Measurements from ENCODE around the gene NBEA. TPM values are rescaled to one million over a fixed set of nuclear protein-coding genes. Genes with fewer than 3 reads are reported as not detected.
"Not testable (repeated sequence)": the region's sequence is repeated elsewhere in the genome, so short reads cannot be mapped to it uniquely, and the experiment has no call there.

Gene NBEA
- total RNA-seq, 1 donor from 2014 or later = 23.5 TPM

DNA sequence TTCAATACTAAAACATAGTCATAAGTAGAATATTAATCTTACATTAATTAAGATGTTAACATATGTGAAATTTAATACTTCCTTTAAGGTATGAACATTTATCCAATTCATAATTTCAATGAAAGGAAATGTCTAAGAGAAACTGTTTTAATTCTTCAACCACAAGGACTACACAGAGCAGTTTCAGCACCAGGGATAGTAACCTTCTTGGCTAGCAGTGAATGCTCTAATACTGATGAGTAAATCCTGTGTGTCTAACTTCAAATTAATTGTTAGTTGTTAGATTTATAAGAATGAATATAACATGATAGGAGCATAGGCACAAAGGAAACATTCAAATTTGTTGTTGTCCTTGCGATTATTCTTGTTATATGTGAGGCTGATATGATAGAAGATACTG, 15.6 kb upstream of the NBEA start:
- no peaks in the 10 kb centered on the region for H3K27me3 ChIP-seq (ENCODE audit: control insufficient read depth in 3 of 3, insufficient read depth in 3 of 3, low read length in 3 of 3)
- H3K4me3 ChIP-seq (ENCODE audit: low read length in 3 of 3) = no peak overlapping the region
- H3K27ac ChIP-seq (ENCODE audit: low read depth, low read length) = no peak overlapping the region
- H3K9ac ChIP-seq (ENCODE audit: low read depth in 1 of 3, low read length in 3 of 3) = no peak overlapping the region
- no peaks in the 10 kb centered on the region for H3K4me1 ChIP-seq (ENCODE audit: control insufficient read depth in 3 of 3, insufficient read depth in 3 of 3, low read length in 3 of 3)
- H3K9me3 ChIP-seq (ENCODE audit: control insufficient read depth in 3 of 3, low read length in 3 of 3) = no peaks in the 10 kb centered on the region
- H3K36me3 ChIP-seq (ENCODE audit: control insufficient read depth in 3 of 3, insufficient read depth in 3 of 3, low read length in 3 of 3) = no peaks in the 10 kb centered on the region

GRCh38 chr13:34928676-34929075, 13.4 kb upstream of the NBEA start:
- H3K9ac ChIP-seq (ENCODE audit: low read depth in 1 of 3, low read length in 3 of 3); H3K4me1 ChIP-seq (ENCODE audit: control insufficient read depth in 3 of 3, insufficient read depth in 3 of 3, low read length in 3 of 3); H3K36me3 ChIP-seq (ENCODE audit: control insufficient read depth in 3 of 3, insufficient read depth in 3 of 3, low read length in 3 of 3); H3K27ac ChIP-seq (ENCODE audit: low read depth, low read length); H3K4me3 ChIP-seq (ENCODE audit: low read length in 3 of 3); H3K9me3 ChIP-seq (ENCODE audit: control insufficient read depth in 3 of 3, low read length in 3 of 3); H3K27me3 ChIP-seq (ENCODE audit: control insufficient read depth in 3 of 3, insufficient read depth in 3 of 3, low read length in 3 of 3): not testable (repeated sequence)

DNA sequence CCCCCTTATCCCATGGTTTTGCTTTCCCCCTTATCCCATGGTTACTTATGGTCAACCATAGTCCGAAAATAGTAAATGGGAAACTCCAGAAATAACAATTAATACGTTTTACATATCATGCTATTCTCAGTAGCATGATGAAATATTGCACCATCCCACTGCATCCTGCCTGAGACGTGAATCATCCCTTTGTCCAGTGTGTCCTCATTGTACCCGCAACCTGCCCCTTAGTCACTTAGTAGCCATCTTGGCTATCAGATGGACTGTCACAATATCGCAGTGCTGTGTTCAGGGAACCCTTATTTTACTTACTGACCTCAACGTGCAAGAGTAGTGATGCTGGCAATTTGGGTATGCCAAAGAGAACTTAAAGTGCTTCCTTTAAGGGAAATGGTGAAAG, 10.5 kb upstream of the NBEA start:
- Histone ChIP-seq H3K27ac (ENCODE audit: low read depth, low read length) (no peak overlapping the region), H3K4me1 (ENCODE audit: control insufficient read depth in 3 of 3, insufficient read depth in 3 of 3, low read length in 3 of 3) (no peaks in the 10 kb centered on the region), H3K36me3 (ENCODE audit: control insufficient read depth in 3 of 3, insufficient read depth in 3 of 3, low read length in 3 of 3) (no peaks in the 10 kb centered on the region), H3K27me3 (ENCODE audit: control insufficient read depth in 3 of 3, insufficient read depth in 3 of 3, low read length in 3 of 3) (no peaks in the 10 kb centered on the region), H3K9me3 (ENCODE audit: control insufficient read depth in 3 of 3, low read length in 3 of 3) (no peaks in the 10 kb centered on the region), H3K4me3 (ENCODE audit: low read length in 3 of 3) (no peak overlapping the region), H3K9ac (ENCODE audit: low read depth in 1 of 3, low read length in 3 of 3) (no peak overlapping the region)

GRCh38 chr13:34933349-34933748, 8.7 kb upstream of the NBEA start:
- H3K27ac ChIP-seq (ENCODE audit: low read depth, low read length) = no peak overlapping the region
- no peaks in the 10 kb centered on the region for H3K36me3 ChIP-seq (ENCODE audit: control insufficient read depth in 3 of 3, insufficient read depth in 3 of 3, low read length in 3 of 3)
- H3K9ac ChIP-seq (ENCODE audit: low read depth in 1 of 3, low read length in 3 of 3) = no peak overlapping the region
- no peaks in the 10 kb centered on the region for H3K4me1 ChIP-seq (ENCODE audit: control insufficient read depth in 3 of 3, insufficient read depth in 3 of 3, low read length in 3 of 3)
- H3K4me3 ChIP-seq (ENCODE audit: low read length in 3 of 3) = no peak overlapping the region
- H3K27me3 ChIP-seq (ENCODE audit: control insufficient read depth in 3 of 3, insufficient read depth in 3 of 3, low read length in 3 of 3) = no peaks in the 10 kb centered on the region
- H3K9me3 ChIP-seq (ENCODE audit: control insufficient read depth in 3 of 3, low read length in 3 of 3) = no peaks in the 10 kb centered on the region

GRCh38 chr13:34933786-34934185, 8.3 kb upstream of the NBEA start:
- no peaks in the 10 kb centered on the region for H3K4me1 ChIP-seq (ENCODE audit: control insufficient read depth in 3 of 3, insufficient read depth in 3 of 3, low read length in 3 of 3)
- H3K27me3 ChIP-seq (ENCODE audit: control insufficient read depth in 3 of 3, insufficient read depth in 3 of 3, low read length in 3 of 3) = no peaks in the 10 kb centered on the region
- no peaks in the 10 kb centered on the region for H3K9me3 ChIP-seq (ENCODE audit: control insufficient read depth in 3 of 3, low read length in 3 of 3)
- no peak overlapping the region for H3K4me3 ChIP-seq (ENCODE audit: low read length in 3 of 3)
- H3K9ac ChIP-seq (ENCODE audit: low read depth in 1 of 3, low read length in 3 of 3) = no peak overlapping the region
- H3K36me3 ChIP-seq (ENCODE audit: control insufficient read depth in 3 of 3, insufficient read depth in 3 of 3, low read length in 3 of 3) = no peaks in the 10 kb centered on the region
- no peak overlapping the region for H3K27ac ChIP-seq (ENCODE audit: low read depth, low read length)

- Histone ChIP-seq H3K9me3 (ENCODE audit: control insufficient read depth in 3 of 3, low read length in 3 of 3) (no peaks in the 10 kb centered on the region), H3K36me3 (ENCODE audit: control insufficient read depth in 3 of 3, insufficient read depth in 3 of 3, low read length in 3 of 3) (no peaks in the 10 kb centered on the region)
These were observed 6.2 kb upstream of the NBEA start for GRCh38 chr13:34935841-34936240.

GRCh38 chr13:34939771-34940170, 2.3 kb upstream of the NBEA start:
- H3K9ac ChIP-seq (ENCODE audit: low read depth in 1 of 3, low read length in 3 of 3) = no peak overlapping the region
- no peak overlapping the region for H3K27ac ChIP-seq (ENCODE audit: low read depth, low read length)
- no peaks in the 10 kb centered on the region for H3K36me3 ChIP-seq (ENCODE audit: control insufficient read depth in 3 of 3, insufficient read depth in 3 of 3, low read length in 3 of 3)
- H3K9me3 ChIP-seq (ENCODE audit: control insufficient read depth in 3 of 3, low read length in 3 of 3) = no peaks in the 10 kb centered on the region
- peaks cover 0 to 3% (median 0%) of the 10 kb centered on the region in 3 donors for H3K27me3 ChIP-seq (ENCODE audit: control insufficient read depth in 3 of 3, insufficient read depth in 3 of 3, low read length in 3 of 3)
- no peak overlapping the region for H3K4me3 ChIP-seq (ENCODE audit: low read length in 3 of 3)
- H3K4me1 ChIP-seq (ENCODE audit: control insufficient read depth in 3 of 3, insufficient read depth in 3 of 3, low read length in 3 of 3) = peaks cover 7 to 13% (median 9%) of the 10 kb centered on the region in 3 donors

More at GRCh38 chr13:34935841-34936240, 6.2 kb upstream of the NBEA start:
- Histone ChIP-seq H3K9ac (ENCODE audit: low read depth in 1 of 3, low read length in 3 of 3) (no peak overlapping the region), H3K4me3 (ENCODE audit: low read length in 3 of 3) (no peak overlapping the region), H3K4me1 (ENCODE audit: control insufficient read depth in 3 of 3, insufficient read depth in 3 of 3, low read length in 3 of 3) (no peaks in the 10 kb centered on the region), H3K27me3 (ENCODE audit: control insufficient read depth in 3 of 3, insufficient read depth in 3 of 3, low read length in 3 of 3) (no peaks in the 10 kb centered on the region), H3K27ac (ENCODE audit: low read depth, low read length) (no peak overlapping the region)

- Histone ChIP-seq H3K9me3 (ENCODE audit: control insufficient read depth in 3 of 3, low read length in 3 of 3) (no peaks in the 10 kb centered on the region), H3K9ac (ENCODE audit: low read depth in 1 of 3, low read length in 3 of 3) (peak overlapping the region; percentile 45 to 55 (median 54)), H3K27ac (ENCODE audit: low read depth, low read length) (no peak overlapping the region), H3K36me3 (ENCODE audit: control insufficient read depth in 3 of 3, insufficient read depth in 3 of 3, low read length in 3 of 3) (no peaks in the 10 kb centered on the region), H3K4me1 (ENCODE audit: control insufficient read depth in 3 of 3, insufficient read depth in 3 of 3, low read length in 3 of 3) (peaks cover 7 to 13% (median 9%) of the 10 kb centered on the region in 3 donors), H3K27me3 (ENCODE audit: control insufficient read depth in 3 of 3, insufficient read depth in 3 of 3, low read length in 3 of 3) (peaks cover 0 to 3% (median 0%) of the 10 kb centered on the region in 3 donors), H3K4me3 (ENCODE audit: low read length in 3 of 3) (peak overlapping the region; percentile 81 to 83 (median 81))
These were observed 635 bp upstream of the NBEA start for GRCh38 chr13:34941436-34941834.

DNA sequence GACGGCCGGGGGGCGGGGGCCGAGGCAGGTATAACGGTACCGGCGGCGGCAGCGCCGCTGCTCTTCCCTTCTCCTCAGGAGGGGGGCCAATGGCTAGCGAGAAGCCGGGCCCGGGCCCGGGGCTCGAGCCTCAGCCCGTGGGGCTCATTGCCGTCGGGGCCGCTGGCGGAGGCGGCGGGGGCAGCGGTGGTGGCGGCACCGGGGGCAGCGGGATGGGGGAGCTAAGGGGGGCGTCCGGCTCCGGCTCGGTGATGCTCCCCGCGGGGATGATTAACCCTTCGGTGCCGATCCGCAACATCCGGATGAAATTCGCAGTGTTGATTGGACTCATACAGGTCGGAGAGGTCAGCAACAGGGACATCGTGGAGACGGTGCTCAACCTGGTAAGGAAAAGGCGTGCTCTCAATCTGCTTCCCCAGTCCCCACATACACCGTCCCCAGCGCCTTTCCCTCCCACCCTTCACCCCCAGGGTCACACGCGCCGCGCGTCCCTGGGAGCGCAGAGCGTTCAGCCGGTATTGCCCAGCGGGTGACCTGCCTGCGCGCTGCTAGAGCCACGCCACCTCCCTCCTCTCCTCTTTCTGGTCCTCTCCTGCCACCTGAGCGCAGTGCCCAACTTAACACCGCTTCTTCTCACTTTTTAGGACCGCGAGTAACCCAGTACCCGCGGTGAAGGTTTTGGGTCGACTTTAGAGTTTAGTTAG, 814 bp downstream of the NBEA start:
- Histone ChIP-seq H3K9ac (ENCODE audit: low read depth in 1 of 3, low read length in 3 of 3) (peak overlapping the region; percentile 40 to 75 (median 42)), H3K4me1 (ENCODE audit: control insufficient read depth in 3 of 3, insufficient read depth in 3 of 3, low read length in 3 of 3) (peaks cover 7 to 13% (median 9%) of the 10 kb centered on the region in 3 donors), H3K36me3 (ENCODE audit: control insufficient read depth in 3 of 3, insufficient read depth in 3 of 3, low read length in 3 of 3) (no peaks in the 10 kb centered on the region), H3K27ac (ENCODE audit: low read depth, low read length) (no peak overlapping the region), H3K4me3 (ENCODE audit: low read length in 3 of 3) (peak overlapping the region; percentile 81), H3K27me3 (ENCODE audit: control insufficient read depth in 3 of 3, insufficient read depth in 3 of 3, low read length in 3 of 3) (peaks cover 0 to 3% (median 0%) of the 10 kb centered on the region in 3 donors), H3K9me3 (ENCODE audit: control insufficient read depth in 3 of 3, low read length in 3 of 3) (no peaks in the 10 kb centered on the region)

GRCh38 chr13:34943436-34944273, 1.6 kb downstream of the NBEA start:
- no peaks in the 10 kb centered on the region for H3K9me3 ChIP-seq (ENCODE audit: control insufficient read depth in 3 of 3, low read length in 3 of 3)
- H3K27ac ChIP-seq (ENCODE audit: low read depth, low read length) = no peak overlapping the region
- peak overlapping the region; percentile 40 to 48 (median 42) for H3K9ac ChIP-seq (ENCODE audit: low read depth in 1 of 3, low read length in 3 of 3)
- peak overlapping the region; percentile 81 for H3K4me3 ChIP-seq (ENCODE audit: low read length in 3 of 3)
- H3K36me3 ChIP-seq (ENCODE audit: control insufficient read depth in 3 of 3, insufficient read depth in 3 of 3, low read length in 3 of 3) = no peaks in the 10 kb centered on the region
- H3K4me1 ChIP-seq (ENCODE audit: control insufficient read depth in 3 of 3, insufficient read depth in 3 of 3, low read length in 3 of 3) = peaks cover 7 to 13% (median 9%) of the 10 kb centered on the region in 3 donors
- peaks cover 0 to 3% (median 0%) of the 10 kb centered on the region in 3 donors for H3K27me3 ChIP-seq (ENCODE audit: control insufficient read depth in 3 of 3, insufficient read depth in 3 of 3, low read length in 3 of 3)

Data from skeletal muscle tissue (tissue), 4 donors.